Vagina (tissue), 2 donors: ENCODE results near the gene DLD. TPM values are rescaled to one million over a fixed set of nuclear protein-coding genes. Genes with fewer than 3 reads are reported as not detected.
"Not testable (repeated sequence)": the region's sequence is repeated elsewhere in the genome, so short reads cannot be mapped to it uniquely, and the experiment has no call there.

Source experiments
- DNase-seq, 2 donors: peaks; one replicate each; pipeline ENCODE4 v3.0.0-alpha.2; 2017; ENCODE audit errors: extremely low spot score in 2 of 2
- H3K27ac ChIP-seq: fragments of 200-600 bp; sonication (generic); one replicate; pipeline ENCODE4 v1.5.1; 2019
- H3K27me3 ChIP-seq: fragments of 200-600 bp; sonication (generic); one replicate; pipeline ENCODE4 v1.5.1; 2019
- H3K36me3 ChIP-seq, 2 donors: fragments of 200-600 bp; sonication (generic); one replicate each; pipeline ENCODE4 v1.5.1; 2017 to 2019
- H3K4me1 ChIP-seq: fragments of 200-600 bp; sonication (generic); one replicate; pipeline ENCODE4 v1.5.1; 2019
- H3K4me3 ChIP-seq, 2 donors: fragments of 200-600 bp; sonication (generic); 1 replicate in 1 of 2; 2 replicates in 1 of 2; pipeline ENCODE4 v1.5.1; 2016 to 2019
- H3K9me3 ChIP-seq: fragments of 200-600 bp; sonication (generic); one replicate; pipeline ENCODE4 v1.5.1; 2019
- CTCF ChIP-seq, 3 experiments: fragments of 450-650 bp in 2 of 3; fragments of 200-600 bp in 1 of 3; sonication (generic) in 1 of 3; IDR thresholded peaks; one replicate each; pipeline ENCODE4 v1.5.1; 2017 to 2019; ENCODE audit warnings: antibody characterized with exemption in 3 of 3, mild to moderate bottlenecking in 2 of 3, moderate library complexity in 2 of 3
- POLR2A ChIP-seq, 2 donors: fragments of 450-650 bp; IDR thresholded peaks; one replicate each; pipeline ENCODE4 v1.6.1; 2017; ENCODE audit warnings: antibody characterized with exemption in 2 of 2, mild to moderate bottlenecking in 2 of 2, moderate library complexity in 2 of 2
- POLR2AphosphoS5 ChIP-seq, 2 donors: sonication (generic); formaldehyde crosslinking; IDR thresholded peaks; one replicate each; pipeline ENCODE4 v1.9.0; 2017; ENCODE audit warnings: antibody characterized with exemption in 2 of 2, mild to moderate bottlenecking in 2 of 2, low read depth in 1 of 2; ENCODE audit not compliant: insufficient read depth in 1 of 2
- intact Hi-C: fragments of 100-400 bp; cut with DNase I; formaldehyde crosslinking; loops from one replicate; pipeline ENCODE4 v1.15.1; 2023
- total RNA-seq: library from RNA; depleted of rRNA; stranded (reverse); fragments of >200 nt; gene quantifications from one replicate; pipeline ENCODE4 v1.2.3, GENCODE V29; 2016

DLD gene
- 67.8 TPM for total RNA-seq

GRCh38 chr7:107890962-107891635, at the start of gene DLD:
DLD (plus strand) TSS chr7:107891183; CDS start chr7:107891251, 68 bp downstream.
- Histone ChIP-seq H3K4me3 (peak within 1 kb of the TSS; percentile 64 to 76), H3K9me3 (no peaks in the 10 kb centered on the region), H3K4me1 (peaks cover 33% of the 10 kb centered on the region), H3K27me3 (no peaks in the 10 kb centered on the region), H3K27ac (peak within 1 kb of the TSS; percentile 93), H3K36me3 (no peaks in the 10 kb centered on the region)
- intact Hi-C loops, result no loop called here
- peak in 1 of 2 donors; percentile 96 for DNase-seq
- TF ChIP-seq POLR2A (IDR thresholded peaks at IDR 0.05) (peak in 1 of 2 donors; percentile 80), POLR2AphosphoS5 (IDR thresholded peaks at IDR 0.05; ENCODE audit: insufficient read depth in 1 of 2, low read depth in 1 of 2) (peak; percentile 91 to 98), CTCF (IDR thresholded peaks at IDR 0.05) (no peak)

GRCh38 chr7:107842213-107842612, 48.8 kb upstream of the DLD start:
- intact Hi-C loops, result no loop called here
- no peak overlapping the region for H3K4me3 ChIP-seq
- no peak overlapping the region for H3K27ac ChIP-seq
- H3K9me3 ChIP-seq, result no peaks in the 10 kb centered on the region
- H3K36me3 ChIP-seq, result no peaks in the 10 kb centered on the region
- no peak for DNase-seq
- TF ChIP-seq POLR2A (IDR thresholded peaks at IDR 0.05) (no peak), POLR2AphosphoS5 (IDR thresholded peaks at IDR 0.05; ENCODE audit: insufficient read depth in 1 of 2, low read depth in 1 of 2) (no peak), CTCF (IDR thresholded peaks at IDR 0.05) (no peak)
- H3K4me1 ChIP-seq, result no peaks in the 10 kb centered on the region
- no peaks in the 10 kb centered on the region for H3K27me3 ChIP-seq

GRCh38 chr7:107843184-107843583, 47.8 kb upstream of the DLD start:
- no peak for DNase-seq
- H3K27ac ChIP-seq, result no peak overlapping the region
- intact Hi-C loops, result no loop called here

GRCh38 chr7:107846324-107846723, 44.7 kb upstream of the DLD start:
- Histone ChIP-seq H3K27me3 (no peaks in the 10 kb centered on the region), H3K9me3 (no peaks in the 10 kb centered on the region), H3K36me3 (no peaks in the 10 kb centered on the region), H3K4me1 (peaks cover 6% of the 10 kb centered on the region), H3K27ac (no peak overlapping the region), H3K4me3 (no peak overlapping the region)
- intact Hi-C loops, result no loop called here
- no peak for TF ChIP-seq CTCF (IDR thresholded peaks at IDR 0.05)
- TF ChIP-seq POLR2A (IDR thresholded peaks at IDR 0.05), result no peak
- no peak for TF ChIP-seq POLR2AphosphoS5 (IDR thresholded peaks at IDR 0.05; ENCODE audit: insufficient read depth in 1 of 2, low read depth in 1 of 2)
- no peak for DNase-seq

More at GRCh38 chr7:107843184-107843583, 47.8 kb upstream of the DLD start:
- Histone ChIP-seq H3K4me1 (no peaks in the 10 kb centered on the region), H3K9me3 (no peaks in the 10 kb centered on the region), H3K36me3 (no peaks in the 10 kb centered on the region), H3K4me3 (no peak overlapping the region), H3K27me3 (no peaks in the 10 kb centered on the region)
- TF ChIP-seq POLR2A (IDR thresholded peaks at IDR 0.05) (no peak), CTCF (IDR thresholded peaks at IDR 0.05) (no peak), POLR2AphosphoS5 (IDR thresholded peaks at IDR 0.05; ENCODE audit: insufficient read depth in 1 of 2, low read depth in 1 of 2) (no peak)

GRCh38 chr7:107847168-107847835, 43.7 kb upstream of the DLD start:
- H3K27ac ChIP-seq, result no peak overlapping the region
- H3K27me3 ChIP-seq, result no peaks in the 10 kb centered on the region
- no peaks in the 10 kb centered on the region for H3K36me3 ChIP-seq
- H3K4me1 ChIP-seq, result peaks cover 10% of the 10 kb centered on the region
- H3K4me3 ChIP-seq, result no peak overlapping the region
- intact Hi-C loops, result no loop called here
- no peaks in the 10 kb centered on the region for H3K9me3 ChIP-seq
- no peak for DNase-seq
- TF ChIP-seq POLR2AphosphoS5 (IDR thresholded peaks at IDR 0.05; ENCODE audit: insufficient read depth in 1 of 2, low read depth in 1 of 2), result no peak
- no peak for TF ChIP-seq POLR2A (IDR thresholded peaks at IDR 0.05)
- no peak for TF ChIP-seq CTCF (IDR thresholded peaks at IDR 0.05)

GRCh38 chr7:107847836-107848175, 43.2 kb upstream of the DLD start:
- H3K4me1 ChIP-seq, H3K9me3 ChIP-seq, H3K36me3 ChIP-seq, H3K4me3 ChIP-seq, intact Hi-C loops, H3K27me3 ChIP-seq, H3K27ac ChIP-seq, DNase-seq: not testable (repeated sequence)

GRCh38 chr7:107848211-107848610, 42.8 kb upstream of the DLD start:
- H3K27me3 ChIP-seq, H3K4me1 ChIP-seq, H3K9me3 ChIP-seq, H3K27ac ChIP-seq, intact Hi-C loops, H3K36me3 ChIP-seq, H3K4me3 ChIP-seq, DNase-seq: not testable (repeated sequence)
